D721Med (cell line): ENCODE data around the gene POLR2F.

Experiments used
- DNase-seq: peaks from one replicate; pipeline ENCODE4 v3.0.0; 2011; ENCODE audit warnings: low spot score; ENCODE audit not compliant: insufficient read length
- FAIRE-seq: peaks from 2 replicates; lab custom pipeline; 2011; peaks lifted over from hg19 to GRCh38; lab: Jason Lieb, UNC
- CTCF ChIP-seq: IDR thresholded peaks from 2 replicates; pipeline ENCODE4 v1.5.1; 2012; ENCODE audit warnings: mild to moderate bottlenecking, control low read depth; ENCODE audit not compliant: insufficient read depth; ENCODE audit errors: missing control alignments

The POLR2F gene

DNA sequence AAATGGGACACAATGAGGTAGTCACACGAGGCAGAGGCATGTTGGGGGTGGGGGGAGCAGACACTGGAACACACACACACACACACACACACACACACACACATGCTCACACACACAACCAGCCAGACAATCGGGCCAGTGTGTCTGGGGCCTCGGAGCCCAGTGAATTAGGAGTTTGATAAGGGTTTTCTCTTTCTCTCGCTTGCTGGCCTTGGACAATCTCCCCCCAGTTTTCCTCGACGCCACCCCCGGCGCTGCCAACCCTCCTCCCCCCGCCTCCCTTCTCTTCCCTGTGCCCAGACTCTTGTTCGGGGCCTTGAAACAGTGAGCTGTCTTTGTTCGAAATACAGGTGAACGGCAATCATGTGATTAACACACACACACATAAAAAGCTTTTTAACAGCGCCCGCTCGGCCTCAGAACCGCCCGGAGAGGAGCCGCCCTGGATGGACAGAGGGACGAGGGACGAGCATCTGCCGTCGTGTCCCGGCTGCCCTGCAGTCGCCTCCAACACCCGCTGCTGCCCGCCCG lies 32.3 kb downstream of the POLR2F start:
- TF ChIP-seq CTCF = no peak
- FAIRE-seq (no peak), DNase-seq (no peak)

DNA sequence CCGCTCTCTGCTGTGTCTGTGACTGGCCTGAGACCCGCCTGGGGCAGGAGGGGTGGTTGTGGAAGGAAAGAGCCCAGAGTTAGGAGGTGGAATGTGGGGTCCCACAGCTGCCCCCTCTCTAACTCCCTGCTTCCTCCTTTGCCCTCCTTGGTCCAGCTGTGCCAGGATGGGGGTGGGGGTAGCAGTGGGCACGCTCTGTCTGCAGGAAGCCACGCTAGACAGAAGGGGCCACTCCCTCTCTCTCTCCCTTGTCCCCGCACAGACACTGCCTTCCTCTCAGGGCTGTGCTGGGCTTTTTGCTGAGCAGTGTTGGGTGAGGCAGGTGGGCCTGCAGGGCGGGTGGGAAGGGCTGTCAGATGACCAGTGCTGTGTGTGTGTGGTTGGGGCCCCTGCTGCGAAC lies 32.9 kb downstream of the POLR2F start:
- no peak for TF ChIP-seq CTCF
- no peak for DNase-seq
- FAIRE-seq = no peak

DNA sequence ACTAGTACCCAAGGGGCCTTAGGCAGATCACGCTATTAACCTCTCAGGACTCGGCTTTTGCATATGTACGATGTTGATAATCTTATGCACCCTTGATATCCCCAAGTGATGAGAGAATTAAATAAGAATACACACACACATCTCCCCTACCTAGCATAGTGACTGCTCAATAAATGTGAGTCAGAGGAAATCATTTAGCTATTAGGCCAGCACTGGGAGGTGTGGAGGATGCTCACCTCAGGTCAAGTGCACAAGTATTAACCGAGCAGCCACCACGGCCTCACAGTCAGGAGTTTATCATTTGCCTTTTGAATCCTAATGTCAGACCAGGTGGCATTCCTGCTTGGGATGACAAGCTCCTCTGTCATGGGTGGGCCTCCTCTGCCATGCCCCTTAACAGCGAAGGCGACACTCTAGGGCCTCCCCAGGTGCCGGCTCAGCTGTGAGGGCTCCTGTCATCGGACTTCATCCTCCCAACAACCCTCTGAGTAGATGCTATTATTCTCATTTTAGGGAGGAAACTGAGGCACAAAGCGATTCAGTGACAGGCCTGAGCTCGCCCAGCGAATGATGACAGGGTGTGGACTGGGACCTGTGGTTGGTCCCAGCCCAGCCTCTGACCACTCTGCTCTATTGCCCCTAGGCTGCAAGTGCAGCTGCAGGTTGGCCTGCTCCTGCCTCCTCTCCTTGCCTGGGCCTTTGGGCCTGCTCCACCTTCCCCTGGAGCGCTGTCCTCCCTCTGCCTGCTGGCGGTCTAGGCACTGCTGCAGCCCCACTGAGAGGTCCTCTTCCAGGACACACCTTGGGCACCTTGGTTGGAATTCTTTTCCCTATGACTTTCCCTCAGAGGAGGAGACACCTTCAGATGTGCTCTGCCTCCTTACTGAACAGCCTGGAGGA lies 35.9 kb downstream of the POLR2F start:
- DNase-seq = no peak
- FAIRE-seq = no peak
- TF ChIP-seq CTCF = no peak

GRCh38 chr22:37990301-37990700 lies 36.8 kb downstream of the POLR2F start:
- FAIRE-seq (no peak), DNase-seq (no peak)
- no peak for TF ChIP-seq CTCF

DNA sequence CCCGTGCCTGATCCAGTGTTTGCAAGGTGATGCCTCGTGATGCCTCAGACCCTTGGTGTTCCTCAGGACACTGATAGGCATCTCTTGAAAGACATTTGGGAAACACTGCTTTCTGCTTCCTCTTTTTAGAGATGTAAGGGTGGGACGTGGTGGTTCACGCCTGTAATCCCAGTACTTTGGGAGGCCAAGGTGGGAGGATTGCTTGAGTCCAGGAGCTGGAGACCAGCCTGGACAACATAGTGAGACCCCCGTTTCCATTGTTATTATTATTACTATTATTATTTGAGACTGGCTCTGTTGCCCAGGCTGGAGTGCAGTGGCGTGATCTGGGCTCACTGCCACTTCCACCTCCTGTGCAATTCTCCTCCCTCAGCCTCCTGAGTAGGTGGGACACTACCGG lies 37.4 kb downstream of the POLR2F start:
- TF ChIP-seq CTCF = no peak
- DNase-seq (no peak), FAIRE-seq (no peak)

GRCh38 chr22:37991731-37992442 lies 38.4 kb downstream of the POLR2F start:
- FAIRE-seq (no peak), DNase-seq (no peak)
- TF ChIP-seq CTCF = no peak

- FAIRE-seq = no peak
- no peak for TF ChIP-seq CTCF
- DNase-seq = no peak
These were observed 40.5 kb downstream of the POLR2F start for GRCh38 chr22:37994049-37994448.
